Measurements from ENCODE around the gene LRMDA. TPM values are rescaled to one million over a fixed set of nuclear protein-coding genes. Genes with fewer than 3 reads are reported as not detected.

LRMDA gene
- total and polyA plus RNA-seq, 2 of the 8 experiments (the other 6 are each of a cell fraction or from before 2014, with no cell fraction given) = 0.86 to 2.8 TPM

- no peak overlapping the region for H2BK12ac ChIP-seq (ENCODE audit: low read depth, low read length)
- ChIA-PET POLR2A (ENCODE audit: partially characterized antibody) (no interaction called here), CTCF (ENCODE audit: partially characterized antibody) (interaction anchor here (1.4 kb wide), 1 partner anchor 280 kb away, joined by 3 read pairs; no protein-coding TSS in a partner anchor)
- no peak overlapping the region for H3K4me2 ChIP-seq (ENCODE audit: insufficient read depth in 1 of 2, low read depth in 2 of 2, low read length in 2 of 2)
- H3K9me3 ChIP-seq (ENCODE audit: insufficient read depth in 2 of 2, low read depth in 1 of 2, low read length in 1 of 2) = no peaks in the 10 kb centered on the region
- H3K79me2 ChIP-seq (ENCODE audit: control insufficient read depth in 1 of 2, insufficient read depth in 2 of 2, low read length in 2 of 2) = no peaks in the 10 kb centered on the region
- H2BK5ac ChIP-seq (ENCODE audit: low read depth, low read length) = no peak overlapping the region
- no peak overlapping the region for H4K91ac ChIP-seq (replicated peaks; ENCODE audit: insufficient read length, low read length)
- no peak overlapping the region for H3K18ac ChIP-seq (ENCODE audit: extremely low read depth, low read length)
- H3K79me1 ChIP-seq (ENCODE audit: low read depth, low read length) = no peaks in the 10 kb centered on the region
- no peak overlapping the region for H3K4me3 ChIP-seq (ENCODE audit: extremely low read depth in 1 of 4, insufficient read depth in 2 of 4, low read depth in 3 of 4, low read length in 4 of 4)
- no peak overlapping the region for H3K56ac ChIP-seq (replicated peaks; ENCODE audit: insufficient read length, low read depth, low read length)
- H3K9ac ChIP-seq (replicated peaks in 1 of 4; ENCODE audit: extremely low read depth in 1 of 4, low read depth in 3 of 4, low read length in 3 of 4) = peak overlapping the region in 1 of 4 experiments; percentile 8; a peak in 1 of 7 replicates
- H2BK120ac ChIP-seq (replicated peaks; ENCODE audit: low read depth, low read length) = no peak overlapping the region
- H2AK5ac ChIP-seq (ENCODE audit: low read depth, low read length) = no peak overlapping the region
- DNase-seq (ENCODE audit: low read depth in 1 of 2, low spot score in 2 of 2) (no peak), FAIRE-seq (no peak)
- no peaks in the 10 kb centered on the region for H3K23me2 ChIP-seq (ENCODE audit: low read depth, low read length)
- H2BK20ac ChIP-seq (ENCODE audit: low read length) = no peak overlapping the region
- no peak overlapping the region for H3K4ac ChIP-seq (replicated peaks; ENCODE audit: insufficient read length, low read depth, low read length)
- H3K23ac ChIP-seq (ENCODE audit: insufficient read length) = no peak overlapping the region
- peaks cover 0 to 3% (median 0%) of the 10 kb centered on the region in 4 experiments; a peak in 1 of 7 replicates for H3K4me1 ChIP-seq (replicated peaks in 1 of 4; ENCODE audit: control insufficient read depth in 3 of 4, insufficient read depth in 4 of 4, low read length in 3 of 4)
- H2AFZ ChIP-seq (ENCODE audit: low read length) = no peak overlapping the region
- no peak overlapping the region for H3K14ac ChIP-seq (ENCODE audit: insufficient read length)
- H3K27me3 ChIP-seq (replicated peaks in 1 of 4; ENCODE audit: control insufficient read depth in 3 of 4, extremely low read depth in 1 of 4, insufficient read depth in 3 of 4, low read length in 3 of 4) = peaks cover 0 to 6% (median 0%) of the 10 kb centered on the region in 4 experiments; a peak in 2 of 7 replicates
- H3K27ac ChIP-seq (ENCODE audit: low read depth, low read length) = no peak overlapping the region
- no peak overlapping the region for H4K5ac ChIP-seq (ENCODE audit: insufficient read length, low read depth, low read length)
- H4K20me1 ChIP-seq (replicated peaks in 1 of 2; ENCODE audit: control insufficient read depth in 1 of 2, insufficient read depth in 2 of 2, low read length in 2 of 2) = no peaks in the 10 kb centered on the region
- H3K36me3 ChIP-seq (ENCODE audit: control insufficient read depth in 2 of 4, insufficient read depth in 4 of 4, low read length in 3 of 4) = no peaks in the 10 kb centered on the region
- no peak overlapping the region for H4K8ac ChIP-seq (ENCODE audit: extremely low read depth, insufficient read depth, low read length)
- no peak overlapping the region for H2BK15ac ChIP-seq (ENCODE audit: low read length)
- no peak for TF ChIP-seq CTBP2 (IDR thresholded peaks at IDR 0.05; ENCODE audit: borderline replicate concordance, insufficient read depth, insufficient read length, low read length)
- TF ChIP-seq MAX (IDR thresholded peaks at IDR 0.05) = no peak
- no peak for TF ChIP-seq RBBP5 (IDR thresholded peaks at IDR 0.05; ENCODE audit: borderline replicate concordance, low read depth, low read length)
- no peak for TF ChIP-seq SIN3A (conservative IDR thresholded peaks at IDR 0.05 in 1 of 2, IDR thresholded peaks at IDR 0.05 in 1 of 2; ENCODE audit: low read depth in 1 of 2, low read length in 2 of 2)
- no peak for TF ChIP-seq KDM5A (IDR thresholded peaks at IDR 0.05; ENCODE audit: low read length)
- no peak for TF ChIP-seq SIX5 (IDR thresholded peaks at IDR 0.05; ENCODE audit: low read depth, low read length)
- TF ChIP-seq BCL11A (IDR thresholded peaks at IDR 0.05; ENCODE audit: low read depth in 2 of 2, low read length in 2 of 2) = no peak
- TF ChIP-seq FOSL1 (IDR thresholded peaks at IDR 0.05; ENCODE audit: insufficient read depth, low read depth, low read length) = no peak
- no peak for TF ChIP-seq BRCA1 (IDR thresholded peaks at IDR 0.05; ENCODE audit: low read depth, low read length)
- no peak for TF ChIP-seq HDAC6 (IDR thresholded peaks at IDR 0.05; ENCODE audit: low read depth, low read length)
- TF ChIP-seq ATF2 (IDR thresholded peaks at IDR 0.05; ENCODE audit: low read length) = no peak
- TF ChIP-seq POLR2AphosphoS5 (IDR thresholded peaks at IDR 0.05; ENCODE audit: low read depth, low read length) = no peak
- TF ChIP-seq TBP (IDR thresholded peaks at IDR 0.05; ENCODE audit: low read depth, low read length) = no peak
Measured at GRCh38 chr10:76306856-76307255, 875.4 kb downstream of the LRMDA start.
